ENCODE measurements around the gene FOXC1. TPM values are rescaled to one million over a fixed set of nuclear protein-coding genes. Genes with fewer than 3 reads are reported as not detected.

Gene FOXC1
- total RNA-seq, 1 donor from 2014 or later, result 9.8 TPM

DNA sequence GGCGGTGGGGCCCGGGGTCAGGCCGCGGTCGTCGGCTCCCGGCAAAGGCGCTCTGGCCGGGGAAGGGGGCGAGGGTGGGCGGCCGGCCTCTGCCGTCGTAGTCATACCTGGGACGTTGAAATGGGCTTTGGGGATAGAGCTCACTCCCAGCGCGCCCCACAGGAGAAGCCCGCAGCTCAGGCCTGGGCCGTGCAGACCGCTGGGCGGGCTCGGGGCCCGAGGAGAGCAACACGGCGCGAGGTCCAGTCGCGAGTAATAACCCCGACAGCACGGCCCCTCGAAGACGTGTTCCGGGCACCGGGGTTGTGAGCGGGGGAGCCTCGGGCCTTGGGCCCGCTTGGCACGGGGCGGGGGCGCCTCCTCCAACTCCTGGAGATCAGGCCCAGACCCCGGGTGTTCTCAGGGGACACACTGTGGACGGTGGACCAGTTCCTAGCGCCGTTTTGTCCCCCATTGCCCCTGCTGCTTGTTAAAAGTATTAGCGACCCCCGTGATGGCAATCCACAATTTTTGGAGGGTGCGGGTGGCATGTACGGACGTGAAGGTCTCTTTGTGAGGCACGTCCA lies 10.9 kb downstream of the FOXC1 start:
- H3K27me3 ChIP-seq, result no peaks in the 10 kb centered on the region
- intact Hi-C loops (cut with DNase I), result no loop called here
- H3K27ac ChIP-seq, result no peak overlapping the region
- H3K9me3 ChIP-seq, result no peaks in the 10 kb centered on the region
- H3K36me3 ChIP-seq, result no peaks in the 10 kb centered on the region
- no peak for DNase-seq (ENCODE audit: extremely low spot score in 2 of 2)
- H3K4me3 ChIP-seq, result peak overlapping the region in 1 of 2 donors; percentile 24
- H3K4me1 ChIP-seq, result peaks cover 17% of the 10 kb centered on the region
- TF ChIP-seq POLR2AphosphoS5 (IDR thresholded peaks at IDR 0.05; ENCODE audit: insufficient read depth in 1 of 2, low read depth in 1 of 2) (no peak), POLR2A (IDR thresholded peaks at IDR 0.05) (no peak)
- TF ChIP-seq, protein P1, sequence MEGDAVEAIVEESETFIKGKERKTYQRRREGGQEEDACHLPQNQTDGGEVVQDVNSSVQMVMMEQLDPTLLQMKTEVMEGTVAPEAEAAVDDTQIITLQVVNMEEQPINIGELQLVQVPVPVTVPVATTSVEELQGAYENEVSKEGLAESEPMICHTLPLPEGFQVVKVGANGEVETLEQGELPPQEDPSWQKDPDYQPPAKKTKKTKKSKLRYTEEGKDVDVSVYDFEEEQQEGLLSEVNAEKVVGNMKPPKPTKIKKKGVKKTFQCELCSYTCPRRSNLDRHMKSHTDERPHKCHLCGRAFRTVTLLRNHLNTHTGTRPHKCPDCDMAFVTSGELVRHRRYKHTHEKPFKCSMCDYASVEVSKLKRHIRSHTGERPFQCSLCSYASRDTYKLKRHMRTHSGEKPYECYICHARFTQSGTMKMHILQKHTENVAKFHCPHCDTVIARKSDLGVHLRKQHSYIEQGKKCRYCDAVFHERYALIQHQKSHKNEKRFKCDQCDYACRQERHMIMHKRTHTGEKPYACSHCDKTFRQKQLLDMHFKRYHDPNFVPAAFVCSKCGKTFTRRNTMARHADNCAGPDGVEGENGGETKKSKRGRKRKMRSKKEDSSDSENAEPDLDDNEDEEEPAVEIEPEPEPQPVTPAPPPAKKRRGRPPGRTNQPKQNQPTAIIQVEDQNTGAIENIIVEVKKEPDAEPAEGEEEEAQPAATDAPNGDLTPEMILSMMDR (IDR thresholded peaks at IDR 0.05), result no peak

GRCh38 chr6:1621070-1621701 lies 11.5 kb downstream of the FOXC1 start:
- Histone ChIP-seq H3K27ac (no peak overlapping the region), H3K27me3 (no peaks in the 10 kb centered on the region), H3K4me1 (peaks cover 21% of the 10 kb centered on the region), H3K4me3 (no peak overlapping the region), H3K36me3 (no peaks in the 10 kb centered on the region), H3K9me3 (no peaks in the 10 kb centered on the region)
- DNase-seq (ENCODE audit: extremely low spot score in 2 of 2), result no peak
- intact Hi-C loops (cut with DNase I), result no loop called here
- TF ChIP-seq POLR2A (IDR thresholded peaks at IDR 0.05) (no peak), POLR2AphosphoS5 (IDR thresholded peaks at IDR 0.05; ENCODE audit: insufficient read depth in 1 of 2, low read depth in 1 of 2) (no peak)
- TF ChIP-seq, protein P1 (IDR thresholded peaks at IDR 0.05), result no peak

- Histone ChIP-seq H3K9me3 (no peaks in the 10 kb centered on the region), H3K27ac (no peak overlapping the region), H3K4me3 (no peak overlapping the region), H3K36me3 (no peaks in the 10 kb centered on the region), H3K27me3 (no peaks in the 10 kb centered on the region), H3K4me1 (peaks cover 21% of the 10 kb centered on the region)
- intact Hi-C loops (cut with DNase I), result no loop called here
- TF ChIP-seq, protein P1 (IDR thresholded peaks at IDR 0.05), result no peak
- TF ChIP-seq POLR2A (IDR thresholded peaks at IDR 0.05) (no peak), POLR2AphosphoS5 (IDR thresholded peaks at IDR 0.05; ENCODE audit: insufficient read depth in 1 of 2, low read depth in 1 of 2) (no peak)
- DNase-seq (ENCODE audit: extremely low spot score in 2 of 2), result no peak
These were observed 12.6 kb downstream of the FOXC1 start for GRCh38 chr6:1622220-1622850.

DNA sequence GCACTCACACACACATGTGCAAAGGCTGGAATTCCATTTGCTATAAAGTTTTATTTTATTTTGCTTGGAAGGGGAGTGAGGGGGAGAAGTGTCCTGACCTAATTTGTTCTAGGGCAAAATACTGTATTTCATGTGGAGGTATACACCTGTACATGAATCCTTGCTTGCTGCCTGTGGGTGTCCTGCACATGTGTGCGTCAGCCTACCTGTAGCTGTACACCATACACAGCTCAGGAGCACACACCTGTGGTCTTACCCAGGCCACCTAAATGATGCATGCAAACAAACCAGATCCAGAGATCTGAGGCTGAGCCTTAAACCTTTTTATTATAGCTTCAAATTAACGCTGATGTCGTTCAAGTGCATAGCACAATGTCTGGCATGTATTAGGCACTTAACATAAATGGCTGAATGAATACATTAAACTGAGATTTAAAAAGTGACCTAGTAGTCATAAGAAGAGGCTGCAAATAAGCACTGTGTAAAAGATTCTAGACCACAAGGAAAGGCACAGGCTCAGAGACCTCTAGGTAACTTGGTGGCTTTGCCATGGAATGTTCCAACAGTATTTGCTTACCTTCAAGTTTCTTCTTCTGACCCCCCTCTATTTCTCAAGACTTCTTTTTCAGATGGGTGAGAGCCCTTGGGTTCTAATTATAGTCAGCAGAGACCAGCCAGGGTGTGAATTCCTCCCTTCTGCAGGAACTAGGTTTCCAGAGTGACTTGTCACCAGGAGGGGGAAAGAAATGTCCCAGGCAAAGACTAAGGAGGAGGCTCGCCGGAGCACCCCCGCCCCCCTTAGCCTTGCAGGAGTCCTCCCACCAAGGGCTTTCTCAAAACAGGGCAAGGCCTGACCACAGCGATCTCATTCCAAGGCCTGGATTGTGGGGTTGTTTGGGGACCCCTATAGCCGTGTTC lies 13.4 kb downstream of the FOXC1 start:
- H3K4me1 ChIP-seq, result peaks cover 21% of the 10 kb centered on the region

More for the DNA sequence above, 13.4 kb downstream of the FOXC1 start:
- Histone ChIP-seq H3K36me3 (no peaks in the 10 kb centered on the region), H3K27me3 (no peaks in the 10 kb centered on the region), H3K9me3 (no peaks in the 10 kb centered on the region), H3K4me3 (no peak overlapping the region), H3K27ac (no peak overlapping the region)
- DNase-seq (ENCODE audit: extremely low spot score in 2 of 2), result no peak
- intact Hi-C loops (cut with DNase I), result no loop called here
- TF ChIP-seq, protein P1 (IDR thresholded peaks at IDR 0.05), result no peak
- TF ChIP-seq POLR2AphosphoS5 (IDR thresholded peaks at IDR 0.05; ENCODE audit: insufficient read depth in 1 of 2, low read depth in 1 of 2) (no peak), POLR2A (IDR thresholded peaks at IDR 0.05) (no peak)

Data from vagina (tissue), 2 donors.